NOMO-1 (cell line): ENCODE measurements around the gene ACHE.
"Not testable (repeated sequence)": the region's sequence is repeated elsewhere in the genome, so short reads cannot be mapped to it uniquely, and the experiment has no call there.

ENCODE experiments used
- DNase-seq, 2 experiments: peaks; one replicate each; lab custom pipeline; 2025; ENCODE audit not compliant: unreplicated experiment in 2 of 2; lab: John Stamatoyannopoulos, UW

The ACHE gene

GRCh38 chr7:100865938-100866728 lies 29.6 kb downstream of the ACHE start:
- no peak for DNase-seq

GRCh38 chr7:100865372-100865911 lies 30.2 kb downstream of the ACHE start:
- no peak for DNase-seq

- no peak for DNase-seq
These were observed 31.3 kb downstream of the ACHE start for GRCh38 chr7:100864263-100864845.

- DNase-seq, result no peak
These were observed 32.2 kb downstream of the ACHE start for GRCh38 chr7:100863406-100863950.

GRCh38 chr7:100861616-100861985 lies 34.1 kb downstream of the ACHE start:
- DNase-seq, result no peak

GRCh38 chr7:100860702-100861615 lies 34.7 kb downstream of the ACHE start:
- no peak for DNase-seq

- DNase-seq, result no peak
These were observed 35.8 kb downstream of the ACHE start for GRCh38 chr7:100859856-100860255.

- no peak for DNase-seq
These were observed 38.8 kb downstream of the ACHE start for GRCh38 chr7:100856871-100857282.

- no peak for DNase-seq
These were observed 40.2 kb downstream of the ACHE start for GRCh38 chr7:100855515-100855914.

GRCh38 chr7:100854899-100855298 lies 40.8 kb downstream of the ACHE start:
- DNase-seq, result not testable (repeated sequence)

- DNase-seq, result no peak
These were observed 41.4 kb downstream of the ACHE start for GRCh38 chr7:100854146-100854895.

GRCh38 chr7:100852048-100852872 lies 43.4 kb downstream of the ACHE start, which contains the start of gene SLC12A9:
Gene SLC12A9, plus strand, starts transcription at chr7:100852713. Its CDS starts 1,485 bp downstream, at chr7:100854198.
- DNase-seq, result peak; percentile 93 to 98

- no peak for DNase-seq
These were observed 48.3 kb downstream of the ACHE start for GRCh38 chr7:100847360-100847759.

- DNase-seq, result no peak
These were observed 55.1 kb downstream of the ACHE start for GRCh38 chr7:100840470-100841100.
